ENCODE results near the gene RABGGTA. TPM values are rescaled to one million over a fixed set of nuclear protein-coding genes. Genes with fewer than 3 reads are reported as not detected.
A peak's percentile ranks its signal among the peaks of the same experiment; 100 is the strongest.

RABGGTA gene
- total and polyA plus RNA-seq, 5 donors from 2014 or later, result 25.1 to 78.6 (median 31.9) TPM

- H3K9me3 ChIP-seq (ENCODE audit: control insufficient read depth in 2 of 2, low read length in 2 of 2), result no peaks in the 10 kb centered on the region
- peaks cover 57% of the 10 kb centered on the region for H3K4me1 ChIP-seq (ENCODE audit: control insufficient read depth, insufficient read depth, low read length, poor library complexity, severe bottlenecking)
- Mint-ChIP-seq H3K27ac (peak overlapping the region; percentile 78 to 90 (median 81)), H3K27me3 (no peaks in the 10 kb centered on the region), H3K9me3 (no peaks in the 10 kb centered on the region), H3K36me3 (no peaks in the 10 kb centered on the region), H3K4me3 (peak overlapping the region; percentile 72 to 86 (median 84)), H3K4me1 (peaks cover 20 to 60% (median 45%) of the 10 kb centered on the region in 4 donors)
- ATAC-seq (ENCODE audit: low read depth in 2 of 2) (no peak), DNase-seq (no peak)
- no peaks in the 10 kb centered on the region for H3K27me3 ChIP-seq (ENCODE audit: control insufficient read depth, insufficient read depth, low read length)
- H3K4me3 ChIP-seq (ENCODE audit: low read depth, low read length), result peak overlapping the region; percentile 21
- H3K36me3 ChIP-seq (ENCODE audit: control insufficient read depth, insufficient read depth, low read length), result no peaks in the 10 kb centered on the region
- H3K27ac ChIP-seq (ENCODE audit: insufficient read depth, low read length, poor library complexity, severe bottlenecking), result no peak overlapping the region
Observed at GRCh38 chr14:24313913-24314312, 42.5 kb upstream of the RABGGTA start.

- ATAC-seq (ENCODE audit: low read depth in 2 of 2), result no peak
- peak overlapping the region; percentile 22 to 91 (median 86) for H3K4me3 Mint-ChIP-seq
Observed at GRCh38 chr14:24312736-24313507, 41.5 kb upstream of the RABGGTA start.

GRCh38 chr14:24311837-24312615, 40.6 kb upstream of the RABGGTA start:
- Mint-ChIP-seq H3K4me3 (peak overlapping the region; percentile 64 to 91 (median 86)), H3K27ac (peak overlapping the region; percentile 87 to 91 (median 90)), H3K9me3 (no peaks in the 10 kb centered on the region), H3K27me3 (no peaks in the 10 kb centered on the region), H3K4me1 (peaks cover 26 to 76% (median 52%) of the 10 kb centered on the region in 4 donors), H3K36me3 (peaks cover 4% of the 10 kb centered on the region)
- peak overlapping the region; percentile 54 for H3K4me3 ChIP-seq (ENCODE audit: low read depth, low read length)
- peaks cover 66% of the 10 kb centered on the region for H3K4me1 ChIP-seq (ENCODE audit: control insufficient read depth, insufficient read depth, low read length, poor library complexity, severe bottlenecking)
- no peak for ATAC-seq (ENCODE audit: low read depth in 2 of 2)
- H3K9me3 ChIP-seq (ENCODE audit: control insufficient read depth in 2 of 2, low read length in 2 of 2), result no peaks in the 10 kb centered on the region
- no peaks in the 10 kb centered on the region for H3K27me3 ChIP-seq (ENCODE audit: control insufficient read depth, insufficient read depth, low read length)
- peak in 2 of 3 donors; percentile 28 to 44 for DNase-seq
- H3K27ac ChIP-seq (ENCODE audit: insufficient read depth, low read length, poor library complexity, severe bottlenecking), result peak overlapping the region; percentile 82
- peaks cover 2% of the 10 kb centered on the region for H3K36me3 ChIP-seq (ENCODE audit: control insufficient read depth, insufficient read depth, low read length)

More at GRCh38 chr14:24312736-24313507, 41.5 kb upstream of the RABGGTA start:
- DNase-seq, result peak in 2 of 3 donors; percentile 30 to 70
- peak overlapping the region; percentile 54 for H3K4me3 ChIP-seq (ENCODE audit: low read depth, low read length)
- Mint-ChIP-seq H3K27me3 (no peaks in the 10 kb centered on the region), H3K9me3 (no peaks in the 10 kb centered on the region), H3K27ac (peak overlapping the region; percentile 81 to 90 (median 87)), H3K4me1 (peaks cover 25 to 70% (median 52%) of the 10 kb centered on the region in 4 donors), H3K36me3 (peaks cover 3% of the 10 kb centered on the region)
- H3K9me3 ChIP-seq (ENCODE audit: control insufficient read depth in 2 of 2, low read length in 2 of 2), result no peaks in the 10 kb centered on the region
- peaks cover 65% of the 10 kb centered on the region for H3K4me1 ChIP-seq (ENCODE audit: control insufficient read depth, insufficient read depth, low read length, poor library complexity, severe bottlenecking)
- no peaks in the 10 kb centered on the region for H3K36me3 ChIP-seq (ENCODE audit: control insufficient read depth, insufficient read depth, low read length)
- H3K27ac ChIP-seq (ENCODE audit: insufficient read depth, low read length, poor library complexity, severe bottlenecking), result peak overlapping the region; percentile 51
- no peaks in the 10 kb centered on the region for H3K27me3 ChIP-seq (ENCODE audit: control insufficient read depth, insufficient read depth, low read length)

- Histone ChIP-seq H3K36me3 (ENCODE audit: control insufficient read depth, insufficient read depth, low read length) (peaks cover 13% of the 10 kb centered on the region), H3K27me3 (ENCODE audit: control insufficient read depth, insufficient read depth, low read length) (no peaks in the 10 kb centered on the region), H3K4me3 (ENCODE audit: low read depth, low read length) (peak within 1 kb of the TSS; percentile 44), H3K4me1 (ENCODE audit: control insufficient read depth, insufficient read depth, low read length, poor library complexity, severe bottlenecking) (peaks cover 66% of the 10 kb centered on the region), H3K27ac (ENCODE audit: insufficient read depth, low read length, poor library complexity, severe bottlenecking) (peak within 1 kb of the TSS; percentile 82), H3K9me3 (ENCODE audit: control insufficient read depth in 2 of 2, low read length in 2 of 2) (no peaks in the 10 kb centered on the region)
- Mint-ChIP-seq H3K4me1 (peaks cover 26 to 77% (median 52%) of the 10 kb centered on the region in 4 donors), H3K27me3 (no peaks in the 10 kb centered on the region), H3K4me3 (peak within 1 kb of the TSS; percentile 64 to 91 (median 86)), H3K27ac (peak within 1 kb of the TSS; percentile 87 to 96 (median 90)), H3K36me3 (peaks cover 13% of the 10 kb centered on the region), H3K9me3 (no peaks in the 10 kb centered on the region)
- DNase-seq (peak; percentile 64 to 81 (median 77)), ATAC-seq (ENCODE audit: low read depth in 2 of 2) (peak; percentile 89 to 90)
Observed at GRCh38 chr14:24310646-24311604, 39.5 kb upstream of the RABGGTA start, which contains the start of gene LTB4R. Gene LTB4R (plus strand): TSS chr14:24311502. CDS start chr14:24315652, 4,150 bp downstream.

- H3K9me3 Mint-ChIP-seq, result no peaks in the 10 kb centered on the region
- peak overlapping the region; percentile 82 for H3K27ac ChIP-seq (ENCODE audit: insufficient read depth, low read length, poor library complexity, severe bottlenecking)
- no peak for DNase-seq
- no peaks in the 10 kb centered on the region for H3K27me3 ChIP-seq (ENCODE audit: control insufficient read depth, insufficient read depth, low read length)
- H3K27me3 Mint-ChIP-seq, result no peaks in the 10 kb centered on the region
- H3K9me3 ChIP-seq (ENCODE audit: control insufficient read depth in 2 of 2, low read length in 2 of 2), result no peaks in the 10 kb centered on the region
- peak overlapping the region; percentile 79 to 96 (median 84) for H3K27ac Mint-ChIP-seq
- peak overlapping the region; percentile 55 to 86 (median 74) for H3K4me3 Mint-ChIP-seq
- H3K4me1 ChIP-seq (ENCODE audit: control insufficient read depth, insufficient read depth, low read length, poor library complexity, severe bottlenecking), result peaks cover 66% of the 10 kb centered on the region
- H3K4me1 Mint-ChIP-seq, result peaks cover 26 to 78% (median 50%) of the 10 kb centered on the region in 4 donors
- ATAC-seq (ENCODE audit: low read depth in 2 of 2), result no peak
- peak overlapping the region; percentile 44 for H3K4me3 ChIP-seq (ENCODE audit: low read depth, low read length)
- peaks cover 20% of the 10 kb centered on the region for H3K36me3 Mint-ChIP-seq
- peaks cover 20% of the 10 kb centered on the region for H3K36me3 ChIP-seq (ENCODE audit: control insufficient read depth, insufficient read depth, low read length)
Observed at GRCh38 chr14:24310265-24310645, 38.9 kb upstream of the RABGGTA start.

GRCh38 chr14:24309538-24310264, 38.3 kb upstream of the RABGGTA start, which contains the start of gene LTB4R2:
Gene LTB4R2 (plus strand): TSS chr14:24310140. CDS start chr14:24310665, 525 bp downstream.
- DNase-seq (no peak), ATAC-seq (ENCODE audit: low read depth in 2 of 2) (no peak)
- peak within 1 kb of the TSS; percentile 44 for H3K4me3 ChIP-seq (ENCODE audit: low read depth, low read length)
- H3K27me3 Mint-ChIP-seq, result no peaks in the 10 kb centered on the region
- H3K27ac Mint-ChIP-seq, result peak within 1 kb of the TSS; percentile 84 to 96 (median 87)
- no peaks in the 10 kb centered on the region for H3K27me3 ChIP-seq (ENCODE audit: control insufficient read depth, insufficient read depth, low read length)
- H3K4me3 Mint-ChIP-seq, result peak within 1 kb of the TSS; percentile 55 to 86 (median 76)
- H3K9me3 ChIP-seq (ENCODE audit: control insufficient read depth in 2 of 2, low read length in 2 of 2), result no peaks in the 10 kb centered on the region
- peaks cover 26% of the 10 kb centered on the region for H3K36me3 Mint-ChIP-seq
- H3K4me1 Mint-ChIP-seq, result peaks cover 26 to 74% (median 48%) of the 10 kb centered on the region in 4 donors
- H3K27ac ChIP-seq (ENCODE audit: insufficient read depth, low read length, poor library complexity, severe bottlenecking), result peak within 1 kb of the TSS; percentile 82
- no peaks in the 10 kb centered on the region for H3K9me3 Mint-ChIP-seq
- peaks cover 64% of the 10 kb centered on the region for H3K4me1 ChIP-seq (ENCODE audit: control insufficient read depth, insufficient read depth, low read length, poor library complexity, severe bottlenecking)
- H3K36me3 ChIP-seq (ENCODE audit: control insufficient read depth, insufficient read depth, low read length), result peaks cover 25% of the 10 kb centered on the region
